ENCODE data around the gene PICALM. TPM values are rescaled to one million over a fixed set of nuclear protein-coding genes. Genes with fewer than 3 reads are reported as not detected.

The PICALM gene
- total and polyA plus RNA-seq, 10 of the 15 experiments (the other 5 are each of a cell fraction or from before 2014, with no cell fraction given): 4.3 to 150 (median 41.8) TPM

- peak; percentile 3 for TF ChIP-seq BCL3 (IDR thresholded peaks at IDR 0.05; ENCODE audit: borderline replicate concordance, insufficient read depth, low read depth, low read length, poor library complexity, severe bottlenecking)
- no peak for TF ChIP-seq PBX3 (IDR thresholded peaks at IDR 0.05; ENCODE audit: insufficient replicate concordance, low read depth, low read length)
- no peak for TF ChIP-seq LARP7 (IDR thresholded peaks at IDR 0.05)
- H3K27me3 ChIP-seq (replicated peaks in 1 of 2; ENCODE audit: control insufficient read depth in 2 of 2, insufficient read depth in 2 of 2, low read length in 1 of 2): no peaks in the 10 kb centered on the region
- no peak overlapping the region for H3K27ac ChIP-seq (ENCODE audit: control insufficient read depth, insufficient read depth)
- no peak for DNase-seq (ENCODE audit: low read depth, low spot score)
- no peak overlapping the region for H3K4me3 ChIP-seq
- H3K36me3 ChIP-seq (ENCODE audit: control insufficient read depth in 2 of 2, insufficient read depth in 2 of 2, low read length in 1 of 2): peaks cover 2 to 15% of the 10 kb centered on the region in 2 experiments
- no peak overlapping the region for H3K9ac ChIP-seq (ENCODE audit: control insufficient read depth, insufficient read depth, low read length)
- 95% methylated on average over 3 of the region's 3 CpGs for WGBS (ENCODE audit: insufficient coverage, insufficient replicate concordance, low lambda C conversion rate, missing lambda C conversion rate)
- no peak for FAIRE-seq
- ChIA-PET RAD21 (ENCODE audit: unreplicated experiment) (no interaction called here), SMC1A (ENCODE audit: uncharacterized antibody, unreplicated experiment) (no interaction called here), POLR2A (no interaction called here), CTCF (no interaction called here)
- no peaks in the 10 kb centered on the region for H3K79me2 ChIP-seq (ENCODE audit: control insufficient read depth, insufficient read depth, low read length)
- H3K4me2 ChIP-seq (ENCODE audit: control insufficient read depth, insufficient read depth): no peak overlapping the region
- no peak overlapping the region for H2AFZ ChIP-seq (ENCODE audit: control insufficient read depth, low read depth, low read length)
- H3K4me1 ChIP-seq (ENCODE audit: control insufficient read depth, insufficient read depth, low read length): peaks cover 13% of the 10 kb centered on the region
- no TSS peak for BruUV-seq (replicated peaks)
- no peak for ATAC-seq
- in situ Hi-C loops (cut with MboI): no loop called here
- intact Hi-C loops (cut with micrococcal nuclease; ENCODE audit: unreplicated experiment): no loop called here
- peaks cover 3% of the 10 kb centered on the region; the same call in 2 of the 3 replicates for H3K9me3 ChIP-seq (replicated peaks; ENCODE audit: control insufficient read depth, insufficient read depth, low read length)
- H4K20me1 ChIP-seq (ENCODE audit: control insufficient read depth, insufficient read depth): no peaks in the 10 kb centered on the region
These were observed 117.3 kb downstream of the PICALM start for GRCh38 chr11:85951428-85952107.

- WGBS (ENCODE audit: insufficient coverage, insufficient replicate concordance, low lambda C conversion rate, missing lambda C conversion rate): 85% methylated on average over 4 of the region's 4 CpGs
- BruUV-seq (replicated peaks): no TSS peak
- DNase-seq (ENCODE audit: low read depth, low spot score) (no peak), FAIRE-seq (no peak), ATAC-seq (no peak)
- ChIA-PET SMC1A (ENCODE audit: uncharacterized antibody, unreplicated experiment) (no interaction called here), CTCF (no interaction called here), POLR2A (no interaction called here), RAD21 (ENCODE audit: unreplicated experiment) (no interaction called here)
- in situ Hi-C loops (cut with MboI) (no loop called here), intact Hi-C loops (cut with micrococcal nuclease; ENCODE audit: unreplicated experiment) (no loop called here)
- H2AFZ ChIP-seq (ENCODE audit: control insufficient read depth, low read depth, low read length): no peak overlapping the region
- H3K27me3 ChIP-seq (replicated peaks in 1 of 2; ENCODE audit: control insufficient read depth in 2 of 2, insufficient read depth in 2 of 2, low read length in 1 of 2): no peaks in the 10 kb centered on the region
- no peaks in the 10 kb centered on the region for H4K20me1 ChIP-seq (ENCODE audit: control insufficient read depth, insufficient read depth)
- no peak overlapping the region for H3K9ac ChIP-seq (ENCODE audit: control insufficient read depth, insufficient read depth, low read length)
- peaks cover 3% of the 10 kb centered on the region; the same call in 2 of the 3 replicates for H3K9me3 ChIP-seq (replicated peaks; ENCODE audit: control insufficient read depth, insufficient read depth, low read length)
- H3K4me3 ChIP-seq: no peak overlapping the region
- H3K27ac ChIP-seq (ENCODE audit: control insufficient read depth, insufficient read depth): no peak overlapping the region
- H3K4me1 ChIP-seq (ENCODE audit: control insufficient read depth, insufficient read depth, low read length): peaks cover 13% of the 10 kb centered on the region
- peaks cover 2 to 10% of the 10 kb centered on the region in 2 experiments for H3K36me3 ChIP-seq (ENCODE audit: control insufficient read depth in 2 of 2, insufficient read depth in 2 of 2, low read length in 1 of 2)
- no peak overlapping the region for H3K4me2 ChIP-seq (ENCODE audit: control insufficient read depth, insufficient read depth)
- H3K79me2 ChIP-seq (ENCODE audit: control insufficient read depth, insufficient read depth, low read length): no peaks in the 10 kb centered on the region
- no peak for TF ChIP-seq STAT3 (IDR thresholded peaks at IDR 0.05; ENCODE audit: low read depth, low read length)
- no peak for TF ChIP-seq ASH2L (IDR thresholded peaks at IDR 0.05; ENCODE audit: borderline replicate concordance, low read depth)
- TF ChIP-seq NFYA (IDR thresholded peaks at IDR 0.05; ENCODE audit: borderline replicate concordance, low read depth, low read length): no peak
- no peak for TF ChIP-seq SUPT20H (IDR thresholded peaks at IDR 0.05; ENCODE audit: borderline replicate concordance, control insufficient read depth, low read depth, low read length)
- no peak for TF ChIP-seq PBX3 (IDR thresholded peaks at IDR 0.05; ENCODE audit: insufficient replicate concordance, low read depth, low read length)
- TF ChIP-seq HCFC1 (IDR thresholded peaks at IDR 0.05; ENCODE audit: low read length): no peak
These were observed 117.9 kb downstream of the PICALM start for GRCh38 chr11:85951049-85951405.

Data from GM12878 (cell line).